ENCODE data around the gene MSH3.

DNA sequence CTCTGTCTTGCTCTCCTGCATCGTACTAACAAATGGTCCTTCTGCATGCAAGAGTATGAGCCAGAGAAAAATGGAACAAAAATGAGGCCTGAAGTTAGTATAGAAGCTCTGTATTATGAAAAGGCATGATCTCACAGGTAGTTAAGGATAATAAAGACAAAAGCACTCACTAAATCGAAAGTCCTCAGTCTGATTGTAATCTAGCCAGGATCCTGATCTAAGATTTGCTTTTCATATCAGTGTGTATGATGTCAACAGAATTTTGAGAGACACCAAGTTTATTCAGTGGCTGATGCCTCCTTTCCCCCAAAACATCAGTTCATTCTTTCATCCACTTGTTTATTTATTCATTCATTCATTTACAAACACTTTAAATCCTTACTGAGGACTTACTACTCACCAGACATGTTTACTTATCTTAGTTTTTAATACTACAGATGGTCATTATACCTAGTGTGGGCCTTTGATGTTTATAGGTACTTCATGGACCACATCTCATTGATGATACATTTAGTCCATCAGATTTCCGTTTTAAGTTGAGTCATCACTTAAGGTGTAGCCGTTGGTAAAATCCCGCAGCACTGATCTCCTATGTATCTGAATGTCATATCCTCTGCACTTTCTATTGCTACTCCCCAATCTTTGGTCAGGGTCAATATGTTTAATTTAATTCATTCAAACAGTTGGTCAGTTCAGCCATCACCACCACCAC is 105.6 kb downstream of the MSH3 start:
- no peak for TF ChIP-seq CTCF (conservative IDR thresholded peaks at IDR 0.05; ENCODE audit: low read length)
- TF ChIP-seq EZH2phosphoT487 (IDR thresholded peaks at IDR 0.05; ENCODE audit: borderline replicate concordance), result no peak

All from Loucy (cell line).